WTC11 (cell line): ENCODE results near the gene SH3TC1. TPM values are rescaled to one million over a fixed set of nuclear protein-coding genes. Genes with fewer than 3 reads are reported as not detected.

Experiments used
- ATAC-seq: fragments of 200-7000 bp; cut with Tn5 transposase; 2 replicates; pipeline ENCODE4 v1.10.0; 2021; ENCODE audit warnings: mild to moderate bottlenecking, moderate library complexity
- CTCF ChIA-PET: fragments of 300-600 bp; sonication (Branson Sonifier 250); formaldehyde crosslinking; loops from one replicate; lab custom pipeline; 2021; ENCODE audit warnings: antibody characterized with exemption; lab: Charles Lee
- POLR2A ChIA-PET: fragments of 350-600 bp; sonication (Branson Sonifier 250); formaldehyde crosslinking; loops from one replicate; lab custom pipeline; 2021; ENCODE audit warnings: antibody characterized with exemption; lab: Charles Lee
- DNase-seq: peaks from one replicate; pipeline ENCODE4 v3.0.0; 2021; ENCODE audit warnings: low spot score
- H3K27ac Mint-ChIP-seq: 2 replicates; pipeline ENCODE4 v1.8.0; 2021; ENCODE audit warnings: mixed read lengths
- H3K27me3 Mint-ChIP-seq: 2 replicates; pipeline ENCODE4 v1.8.0; 2021; ENCODE audit warnings: low read depth, mild to moderate bottlenecking, moderate library complexity, mixed read lengths
- H3K36me3 Mint-ChIP-seq: 2 replicates; pipeline ENCODE4 v1.8.0; 2021; ENCODE audit warnings: mixed read lengths
- H3K4me1 Mint-ChIP-seq: 2 replicates; pipeline ENCODE4 v1.8.0; 2022; ENCODE audit warnings: mixed read lengths
- H3K4me3 Mint-ChIP-seq: 2 replicates; pipeline ENCODE4 v1.8.0; 2021; ENCODE audit warnings: mild to moderate bottlenecking, moderate library complexity, mixed read lengths
- H3K9me3 Mint-ChIP-seq: 2 replicates; pipeline ENCODE4 v1.8.0; 2021; ENCODE audit warnings: mixed read lengths
- CREB1 ChIP-seq: sonication (generic); formaldehyde crosslinking; IDR thresholded peaks from 2 replicates; pipeline ENCODE4 v1.8.0; 2023; ENCODE audit warnings: mild to moderate bottlenecking, missing genetic modification reagents
- E2F4 ChIP-seq: sonication (generic); formaldehyde crosslinking; IDR thresholded peaks from 2 replicates; pipeline ENCODE4 v1.8.1; 2022; ENCODE audit warnings: low read depth, mild to moderate bottlenecking, moderate library complexity, missing genetic modification reagents, borderline replicate concordance
- GTF2I ChIP-seq: fragments of 250-450 bp; sonication (Bioruptor Pico); conservative IDR thresholded peaks from 2 replicates; pipeline ENCODE4 v1.4.0; 2021; ENCODE audit warnings: mild to moderate bottlenecking
- JUN ChIP-seq: sonication (generic); formaldehyde crosslinking; IDR thresholded peaks from 2 replicates; pipeline ENCODE4 v1.8.0; 2023; ENCODE audit warnings: mild to moderate bottlenecking, missing genetic modification reagents
- MYBL2 ChIP-seq: sonication (generic); formaldehyde crosslinking; IDR thresholded peaks from 2 replicates; pipeline ENCODE4 v1.8.1; 2023; ENCODE audit warnings: mild to moderate bottlenecking, moderate library complexity, missing genetic modification reagents
- PRRX2 ChIP-seq: fragments of 250-450 bp; sonication (Bioruptor Pico); IDR thresholded peaks from 2 replicates; pipeline ENCODE4 v1.8.0; 2021; ENCODE audit warnings: mild to moderate bottlenecking
- TCF7 ChIP-seq: sonication (generic); formaldehyde crosslinking; IDR thresholded peaks from 2 replicates; pipeline ENCODE4 v1.8.0; 2022; ENCODE audit warnings: mild to moderate bottlenecking, low read depth, missing genetic modification reagents, moderate library complexity
- ZNF219 ChIP-seq: sonication (generic); formaldehyde crosslinking; IDR thresholded peaks from 2 replicates; pipeline ENCODE4 v1.8.0; 2023; ENCODE audit warnings: missing genetic modification reagents, mild to moderate bottlenecking, borderline replicate concordance
- ZNF232 ChIP-seq: sonication (generic); formaldehyde crosslinking; IDR thresholded peaks from 2 replicates; pipeline ENCODE4 v1.8.0; 2022; ENCODE audit warnings: mild to moderate bottlenecking, missing genetic modification reagents
- ZNF281 ChIP-seq: sonication (generic); formaldehyde crosslinking; IDR thresholded peaks from 2 replicates; pipeline ENCODE4 v1.8.0; 2023; ENCODE audit warnings: mild to moderate bottlenecking, missing genetic modification reagents
- ZNF423 ChIP-seq: fragments of 250-450 bp; sonication (Bioruptor Pico); IDR thresholded peaks from 2 replicates; pipeline ENCODE4 v2.1.2; 2022; ENCODE audit warnings: mild to moderate bottlenecking, moderate library complexity
- total RNA-seq: library from RNA; stranded (reverse); gene quantifications from 3 replicates; pipeline ENCODE4 v1.2.3, GENCODE V29; 2021
- TF ChIP-seq, protein P1 (sequence below): fragments of 250-450 bp; sonication (Bioruptor Pico); IDR thresholded peaks from 2 replicates; pipeline ENCODE4 v2.1.2; 2022; ENCODE audit warnings: mild to moderate bottlenecking, moderate library complexity
- TF ChIP-seq, protein P2 (sequence below): sonication (generic); formaldehyde crosslinking; IDR thresholded peaks from 2 replicates; pipeline ENCODE4 v1.8.0; 2023; ENCODE audit warnings: missing genetic modification reagents, mild to moderate bottlenecking, borderline replicate concordance
- TF ChIP-seq, protein P3 (sequence below): sonication (generic); formaldehyde crosslinking; IDR thresholded peaks from 2 replicates; pipeline ENCODE4 v1.8.1; 2023; ENCODE audit warnings: mild to moderate bottlenecking, moderate library complexity, missing genetic modification reagents

Gene SH3TC1
- total RNA-seq, 1 experiment from 2014 or later, result 0.42 TPM

GRCh38 chr4:8217246-8217511 lies 18.1 kb downstream of the SH3TC1 start (continued):
- TF ChIP-seq GTF2I (CRISPR knock-in tag) (no peak), PRRX2 (no peak), ZNF219 (CRISPR knock-in tag) (no peak)

GRCh38 chr4:8217871-8218270 lies 18.8 kb downstream of the SH3TC1 start:
- H3K36me3 Mint-ChIP-seq, result no peaks in the 10 kb centered on the region
- H3K4me1 Mint-ChIP-seq, result no peaks in the 10 kb centered on the region
- ATAC-seq, result no peak
- no peak for DNase-seq
- peaks cover 3% of the 10 kb centered on the region; the same call in 1 of the 2 replicates for H3K27me3 Mint-ChIP-seq
- POLR2A ChIA-PET, result no interaction called here
- peaks cover 8% of the 10 kb centered on the region for H3K9me3 Mint-ChIP-seq
- CTCF ChIA-PET, result interaction anchor here (1.2 to 2.3 kb wide), 3 partner anchors 20 to 41 kb away, joined by 4 to 16 read pairs (median 6); no protein-coding TSS in a partner anchor
- no peak overlapping the region for H3K4me3 Mint-ChIP-seq
- no peak overlapping the region for H3K27ac Mint-ChIP-seq
- TF ChIP-seq, protein P1, sequence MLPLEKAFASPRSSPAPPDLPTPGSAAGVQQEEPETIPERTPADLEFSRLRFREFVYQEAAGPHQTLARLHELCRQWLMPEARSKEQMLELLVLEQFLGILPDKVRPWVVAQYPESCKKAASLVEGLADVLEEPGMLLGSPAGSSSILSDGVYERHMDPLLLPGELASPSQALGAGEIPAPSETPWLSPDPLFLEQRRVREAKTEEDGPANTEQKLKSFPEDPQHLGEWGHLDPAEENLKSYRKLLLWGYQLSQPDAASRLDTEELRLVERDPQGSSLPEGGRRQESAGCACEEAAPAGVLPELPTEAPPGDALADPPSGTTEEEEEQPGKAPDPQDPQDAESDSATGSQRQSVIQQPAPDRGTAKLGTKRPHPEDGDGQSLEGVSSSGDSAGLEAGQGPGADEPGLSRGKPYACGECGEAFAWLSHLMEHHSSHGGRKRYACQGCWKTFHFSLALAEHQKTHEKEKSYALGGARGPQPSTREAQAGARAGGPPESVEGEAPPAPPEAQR, result no peak
- no peak for TF ChIP-seq E2F4 (CRISPR knock-in tag)

- Mint-ChIP-seq H3K27ac (no peak overlapping the region), H3K4me1 (no peaks in the 10 kb centered on the region), H3K36me3 (no peaks in the 10 kb centered on the region)
- POLR2A ChIA-PET, result no interaction called here
- CTCF ChIA-PET, result interaction anchor here (0.6 to 2.3 kb wide), 3 partner anchors 19 to 41 kb away, joined by 3 to 16 read pairs (median 6); no protein-coding TSS in a partner anchor
- TF ChIP-seq ZNF232 (CRISPR knock-in tag) (no peak), CREB1 (CRISPR knock-in tag) (no peak), TCF7 (no peak), JUN (CRISPR knock-in tag) (no peak), MYBL2 (no peak), ZNF423 (CRISPR knock-in tag) (no peak), ZNF281 (CRISPR knock-in tag) (no peak)
- TF ChIP-seq, protein P2, sequence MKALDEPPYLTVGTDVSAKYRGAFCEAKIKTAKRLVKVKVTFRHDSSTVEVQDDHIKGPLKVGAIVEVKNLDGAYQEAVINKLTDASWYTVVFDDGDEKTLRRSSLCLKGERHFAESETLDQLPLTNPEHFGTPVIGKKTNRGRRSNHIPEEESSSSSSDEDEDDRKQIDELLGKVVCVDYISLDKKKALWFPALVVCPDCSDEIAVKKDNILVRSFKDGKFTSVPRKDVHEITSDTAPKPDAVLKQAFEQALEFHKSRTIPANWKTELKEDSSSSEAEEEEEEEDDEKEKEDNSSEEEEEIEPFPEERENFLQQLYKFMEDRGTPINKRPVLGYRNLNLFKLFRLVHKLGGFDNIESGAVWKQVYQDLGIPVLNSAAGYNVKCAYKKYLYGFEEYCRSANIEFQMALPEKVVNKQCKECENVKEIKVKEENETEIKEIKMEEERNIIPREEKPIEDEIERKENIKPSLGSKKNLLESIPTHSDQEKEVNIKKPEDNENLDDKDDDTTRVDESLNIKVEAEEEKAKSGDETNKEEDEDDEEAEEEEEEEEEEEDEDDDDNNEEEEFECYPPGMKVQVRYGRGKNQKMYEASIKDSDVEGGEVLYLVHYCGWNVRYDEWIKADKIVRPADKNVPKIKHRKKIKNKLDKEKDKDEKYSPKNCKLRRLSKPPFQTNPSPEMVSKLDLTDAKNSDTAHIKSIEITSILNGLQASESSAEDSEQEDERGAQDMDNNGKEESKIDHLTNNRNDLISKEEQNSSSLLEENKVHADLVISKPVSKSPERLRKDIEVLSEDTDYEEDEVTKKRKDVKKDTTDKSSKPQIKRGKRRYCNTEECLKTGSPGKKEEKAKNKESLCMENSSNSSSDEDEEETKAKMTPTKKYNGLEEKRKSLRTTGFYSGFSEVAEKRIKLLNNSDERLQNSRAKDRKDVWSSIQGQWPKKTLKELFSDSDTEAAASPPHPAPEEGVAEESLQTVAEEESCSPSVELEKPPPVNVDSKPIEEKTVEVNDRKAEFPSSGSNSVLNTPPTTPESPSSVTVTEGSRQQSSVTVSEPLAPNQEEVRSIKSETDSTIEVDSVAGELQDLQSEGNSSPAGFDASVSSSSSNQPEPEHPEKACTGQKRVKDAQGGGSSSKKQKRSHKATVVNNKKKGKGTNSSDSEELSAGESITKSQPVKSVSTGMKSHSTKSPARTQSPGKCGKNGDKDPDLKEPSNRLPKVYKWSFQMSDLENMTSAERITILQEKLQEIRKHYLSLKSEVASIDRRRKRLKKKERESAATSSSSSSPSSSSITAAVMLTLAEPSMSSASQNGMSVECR (CRISPR knock-in tag), result no peak
- TF ChIP-seq, protein P3, sequence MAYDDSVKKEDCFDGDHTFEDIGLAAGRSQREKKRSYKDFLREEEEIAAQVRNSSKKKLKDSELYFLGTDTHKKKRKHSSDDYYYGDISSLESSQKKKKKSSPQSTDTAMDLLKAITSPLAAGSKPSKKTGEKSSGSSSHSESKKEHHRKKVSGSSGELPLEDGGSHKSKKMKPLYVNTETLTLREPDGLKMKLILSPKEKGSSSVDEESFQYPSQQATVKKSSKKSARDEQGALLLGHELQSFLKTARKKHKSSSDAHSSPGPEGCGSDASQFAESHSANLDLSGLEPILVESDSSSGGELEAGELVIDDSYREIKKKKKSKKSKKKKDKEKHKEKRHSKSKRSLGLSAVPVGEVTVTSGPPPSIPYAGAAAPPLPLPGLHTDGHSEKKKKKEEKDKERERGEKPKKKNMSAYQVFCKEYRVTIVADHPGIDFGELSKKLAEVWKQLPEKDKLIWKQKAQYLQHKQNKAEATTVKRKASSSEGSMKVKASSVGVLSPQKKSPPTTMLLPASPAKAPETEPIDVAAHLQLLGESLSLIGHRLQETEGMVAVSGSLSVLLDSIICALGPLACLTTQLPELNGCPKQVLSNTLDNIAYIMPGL (CRISPR knock-in tag), result no peak
- TF ChIP-seq, all 79 proteins: peak for 0
- no peak for DNase-seq
- Mint-ChIP-seq H3K4me3 (no peak overlapping the region), H3K9me3 (peaks cover 8% of the 10 kb centered on the region), H3K27me3 (peaks cover 3% of the 10 kb centered on the region; the same call in 1 of the 2 replicates)
- ATAC-seq, result no peak
These were observed 19.4 kb downstream of the SH3TC1 start for GRCh38 chr4:8218371-8219031.
